Fibroblast of peridontal ligament (primary cell): ENCODE data around the gene DIO3.

Experiments used
- DNase-seq: peaks from one replicate; pipeline ENCODE4 v3.0.0-alpha.2; 2010; ENCODE audit errors: extremely low read depth

The DIO3 gene

GRCh38 chr14:101598571-101599233, 37.4 kb downstream of the DIO3 start:
- no peak for DNase-seq

DNA sequence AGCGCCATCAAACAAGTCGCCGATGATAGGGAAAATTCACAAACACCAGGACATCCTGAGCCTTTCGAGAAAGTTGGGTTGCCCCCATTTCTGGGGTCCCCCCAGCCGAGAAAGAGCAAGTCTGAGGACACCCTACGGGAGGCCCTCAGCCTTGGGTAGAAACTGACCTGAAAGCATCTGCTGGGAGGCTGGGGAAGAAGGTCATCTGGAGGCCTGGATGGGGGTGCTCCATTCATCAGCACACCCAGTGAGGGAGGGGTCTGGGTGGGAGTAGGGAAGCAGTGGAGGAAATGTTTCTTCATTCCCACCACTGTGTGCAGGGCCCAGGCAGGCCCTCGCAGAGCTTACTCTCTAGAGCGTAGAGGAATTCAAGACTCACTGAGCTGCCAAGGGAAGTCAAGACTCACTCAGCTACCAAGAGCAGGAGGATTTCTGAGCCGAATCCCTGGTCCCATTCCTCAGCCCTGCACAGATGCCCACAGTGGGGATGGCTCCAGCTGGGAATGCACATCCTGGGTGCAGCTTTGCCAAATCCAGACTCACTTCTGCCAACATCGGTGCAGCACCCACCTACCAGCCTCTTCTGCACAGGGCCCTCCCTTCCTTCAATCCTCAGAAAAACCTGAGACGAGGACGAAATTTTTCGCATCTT, 38.1 kb downstream of the DIO3 start:
- no peak for DNase-seq

- DNase-seq, result no peak
Measured at GRCh38 chr14:101600336-101600890, 39.1 kb downstream of the DIO3 start.

- no peak for DNase-seq
Measured at GRCh38 chr14:101600891-101601605, 39.8 kb downstream of the DIO3 start.

GRCh38 chr14:101601606-101602465, 40.5 kb downstream of the DIO3 start:
- no peak for DNase-seq

GRCh38 chr14:101602466-101602840, 41.2 kb downstream of the DIO3 start:
- DNase-seq, result no peak

GRCh38 chr14:101603096-101603495, 41.8 kb downstream of the DIO3 start:
- no peak for DNase-seq

- DNase-seq, result no peak
Measured at GRCh38 chr14:101604228-101604934, 43.1 kb downstream of the DIO3 start.

DNA sequence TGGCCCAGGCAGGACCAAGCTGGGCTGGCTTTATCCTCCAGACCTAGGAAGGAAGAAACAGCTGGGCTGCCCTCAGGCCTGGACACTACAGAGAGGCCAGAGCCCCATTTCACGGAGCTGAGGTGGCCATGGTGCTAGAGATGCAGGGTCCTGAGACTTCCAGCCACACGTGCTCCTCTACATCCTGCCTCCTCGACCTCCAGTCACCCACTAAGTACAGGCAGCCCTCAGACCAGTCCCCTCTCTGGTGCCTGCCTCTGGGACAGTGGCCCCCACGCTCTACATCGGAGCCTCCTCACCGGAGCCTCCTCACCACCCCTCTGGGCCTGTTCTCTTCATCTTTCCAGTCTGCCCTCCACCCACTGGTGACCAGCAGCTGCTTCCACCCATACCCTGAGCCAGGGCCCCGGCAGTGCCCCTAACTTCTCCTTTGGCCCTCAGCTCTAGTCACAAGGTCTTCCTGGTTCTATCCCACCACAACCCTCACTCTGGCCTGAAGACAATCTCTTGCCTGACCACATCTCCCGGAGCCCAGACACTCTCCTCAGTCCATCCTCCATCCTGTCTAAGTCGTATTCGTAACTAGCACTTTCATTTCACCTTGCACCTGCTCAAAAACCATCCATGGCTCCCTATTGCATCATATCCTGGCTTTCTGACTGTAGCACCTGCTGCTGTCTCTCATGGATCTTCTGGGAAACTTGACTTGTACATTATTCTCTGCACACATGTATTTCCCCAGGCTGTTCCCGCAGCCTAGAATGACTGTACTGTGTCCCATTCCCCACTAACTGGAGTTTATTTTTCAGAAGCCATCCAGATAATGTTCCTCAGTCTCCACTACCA, 43.9 kb downstream of the DIO3 start:
- DNase-seq, result no peak

DNA sequence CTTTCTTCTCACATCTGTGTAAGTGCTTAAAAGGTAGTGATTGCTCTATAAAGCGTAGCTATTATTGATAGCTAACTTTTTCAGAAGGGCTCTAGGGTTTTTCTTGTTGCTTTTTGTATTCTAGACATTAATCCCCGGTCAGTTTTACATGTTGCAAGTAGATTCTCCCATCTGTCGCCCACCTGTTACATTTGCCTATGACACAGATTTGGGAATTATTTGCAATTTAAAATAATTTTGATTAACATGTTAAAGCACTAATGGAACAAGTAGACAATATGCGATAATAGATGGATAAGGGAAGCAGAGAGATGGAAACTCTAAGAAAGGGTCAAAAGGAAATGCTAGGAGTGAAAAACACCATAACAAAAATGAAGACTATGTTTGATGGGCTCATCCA, 44.5 kb downstream of the DIO3 start:
- no peak for DNase-seq
